Activated CD8-positive, alpha-beta memory T cell treated with anti-CD3 and anti-CD28 coated beads, Interleukin-2, amount 50 U/mL, for 24 hours (primary cell): ENCODE data around the gene CA6.
"Not testable (repeated sequence)": the region's sequence is repeated elsewhere in the genome, so short reads cannot be mapped to it uniquely, and the experiment has no call there.

Source experiments
- DNase-seq: peaks from one replicate; pipeline ENCODE4 v3.0.0-alpha.2; 2020; ENCODE audit errors: extremely low read depth

Gene CA6

DNA sequence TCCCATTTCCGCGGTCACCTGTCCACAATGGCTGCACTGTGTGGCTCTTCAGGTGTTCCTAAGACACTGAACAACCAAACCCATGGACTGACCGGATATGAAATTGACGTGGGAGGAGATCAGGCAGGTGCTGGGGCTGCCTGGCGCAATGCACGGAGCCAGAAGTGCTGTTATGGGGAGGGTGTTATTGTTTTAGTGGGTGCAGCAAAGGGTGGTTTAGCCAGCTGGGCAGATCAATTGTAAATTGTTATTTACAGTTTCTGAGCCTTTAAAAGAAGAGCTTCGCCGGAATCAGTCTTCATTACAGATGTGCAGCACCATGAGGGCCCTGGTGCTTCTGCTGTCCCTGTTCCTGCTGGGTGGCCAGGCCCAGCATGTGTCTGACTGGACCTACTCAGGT is at the start of gene CA6:
TSS of gene CA6 (plus strand) at position 301 of the 400 bp plus-strand sequence. CDS start at position 320, 19 bp downstream.
- no peak for DNase-seq

DNA sequence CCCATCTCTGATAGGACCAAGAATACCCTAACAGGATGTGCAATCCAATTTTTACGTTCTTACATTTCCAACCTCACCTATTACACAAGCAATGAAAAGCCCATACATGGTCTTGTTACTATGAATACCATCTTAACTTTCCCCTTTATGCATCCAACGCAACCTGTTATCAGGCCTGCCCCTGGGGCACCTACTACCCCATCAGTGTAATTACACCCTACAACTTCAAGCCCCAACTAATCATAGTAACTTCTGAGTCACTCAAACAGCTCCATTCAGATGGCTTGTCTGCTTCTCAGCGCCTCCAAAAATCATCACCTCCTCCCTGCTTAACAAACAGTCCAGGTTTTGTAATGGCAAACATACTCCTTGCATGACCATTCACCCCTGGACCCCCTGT is 48.9 kb upstream of the CA6 start:
- not testable (repeated sequence) for DNase-seq

DNA sequence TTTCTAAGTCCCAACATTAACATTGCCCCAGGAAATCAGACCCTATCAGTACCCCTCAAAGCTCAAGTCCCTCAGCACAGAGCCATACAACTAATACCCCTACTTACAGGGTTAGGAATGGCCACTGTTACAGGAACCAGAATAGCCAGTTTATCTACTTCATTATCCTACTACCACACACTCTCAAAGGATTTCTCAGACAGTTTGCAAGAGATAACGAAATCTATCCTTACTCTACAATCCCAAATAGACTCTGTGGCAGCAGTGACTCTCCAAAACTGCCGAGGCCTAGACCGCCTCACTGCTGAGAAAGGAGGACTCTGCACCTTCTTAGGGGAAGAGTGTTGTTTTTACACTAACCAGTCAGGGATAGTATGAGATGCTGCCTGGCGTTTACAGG is 48.2 kb upstream of the CA6 start:
- not testable (repeated sequence) for DNase-seq

DNA sequence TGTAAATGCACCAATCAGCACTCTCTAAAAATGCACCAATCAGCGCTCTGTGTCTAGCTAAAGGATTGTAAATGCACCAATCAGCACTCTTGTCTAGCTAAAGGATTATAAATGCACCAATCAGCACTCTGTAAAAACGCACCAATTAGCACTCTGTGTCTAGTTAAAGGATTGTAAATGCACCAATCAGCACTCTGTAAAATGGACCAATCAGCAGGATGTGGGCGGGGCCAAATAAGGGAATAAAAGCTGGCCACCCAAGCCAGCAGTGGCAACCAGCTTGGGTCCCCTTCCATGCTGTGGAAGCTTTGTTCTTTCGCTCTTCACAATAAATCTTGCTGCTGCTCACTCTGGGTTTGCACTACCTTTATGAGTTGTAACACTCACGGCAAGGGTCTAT is 47.2 kb upstream of the CA6 start:
- not testable (repeated sequence) for DNase-seq

DNA sequence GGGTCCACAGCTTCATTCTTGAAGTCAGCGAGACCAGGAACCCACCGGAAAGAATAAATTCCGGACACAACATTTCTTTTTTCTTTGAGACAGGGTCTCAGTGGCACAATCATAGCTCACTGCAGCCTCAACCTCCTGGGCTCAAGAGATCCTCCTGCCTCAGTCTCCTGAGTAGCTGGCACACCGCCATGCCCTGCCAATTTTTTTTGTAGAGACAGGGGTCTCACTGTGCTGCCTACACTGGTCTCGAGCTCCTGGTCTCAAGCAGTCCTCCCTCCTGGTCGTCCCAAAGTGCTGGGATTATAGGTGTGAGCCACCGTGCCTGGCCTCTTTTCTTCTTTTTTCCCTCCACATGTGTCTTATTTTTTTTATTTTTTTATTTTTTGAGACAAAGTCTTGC is 46.6 kb upstream of the CA6 start:
- DNase-seq = no peak

DNA sequence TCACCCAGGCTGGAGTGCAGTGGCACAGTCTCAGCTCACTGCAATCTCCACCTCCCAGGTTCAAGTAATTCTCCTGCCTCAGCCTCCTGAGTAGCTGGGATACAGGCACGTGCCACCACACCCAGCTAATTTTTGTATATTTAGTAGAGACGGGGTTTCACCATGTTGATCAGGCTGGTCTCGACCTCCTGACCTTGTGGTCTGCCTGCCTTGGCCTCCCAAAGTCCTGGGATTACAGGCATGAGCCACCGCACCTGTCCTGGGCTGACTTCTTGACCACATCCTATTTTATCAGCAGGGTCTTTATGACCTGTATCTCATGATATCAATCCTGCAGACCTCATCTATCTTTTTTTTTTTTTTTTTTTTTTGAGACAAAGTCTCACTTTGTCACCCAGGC is 45.0 kb upstream of the CA6 start:
- not testable (repeated sequence) for DNase-seq

DNA sequence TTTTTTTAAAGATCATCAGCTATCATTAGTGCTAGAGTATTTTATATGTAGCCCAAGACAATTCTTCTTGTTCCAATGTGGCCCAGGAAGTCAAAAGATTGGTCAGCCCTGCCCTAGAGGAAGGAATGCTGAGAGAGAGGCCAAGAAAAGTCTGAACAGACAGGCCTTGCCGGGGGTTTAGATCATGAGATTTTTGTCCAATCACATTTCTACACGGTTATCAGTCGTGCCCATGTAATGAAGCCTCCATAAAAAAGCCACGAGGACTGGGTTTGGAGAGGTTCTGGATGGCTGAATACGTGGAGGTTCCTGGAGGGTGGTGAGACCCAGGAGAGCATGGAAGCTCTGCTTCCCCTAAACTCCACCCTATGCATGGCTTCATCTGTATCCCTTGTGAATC is 42.9 kb upstream of the CA6 start:
- no peak for DNase-seq

DNA sequence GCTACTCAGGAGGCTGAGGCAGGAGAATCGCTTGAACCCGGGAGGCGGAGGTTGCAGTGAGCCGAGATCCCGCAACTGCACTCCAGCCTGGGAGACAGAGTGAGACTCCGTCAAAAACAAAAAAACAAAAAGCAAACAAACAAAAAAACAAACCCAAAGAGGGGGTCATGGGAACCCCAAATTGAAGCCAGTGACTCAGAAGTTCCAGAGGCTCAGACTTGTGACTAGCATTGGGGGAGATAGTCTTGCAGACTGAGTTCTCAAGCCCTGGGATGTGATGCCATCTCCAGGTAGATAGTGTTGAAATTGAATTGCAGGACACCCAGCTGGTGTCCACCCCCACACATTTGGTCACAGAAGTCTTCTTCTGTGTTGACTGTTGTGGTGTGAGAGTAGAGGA is 42.3 kb upstream of the CA6 start:
- DNase-seq = no peak

DNA sequence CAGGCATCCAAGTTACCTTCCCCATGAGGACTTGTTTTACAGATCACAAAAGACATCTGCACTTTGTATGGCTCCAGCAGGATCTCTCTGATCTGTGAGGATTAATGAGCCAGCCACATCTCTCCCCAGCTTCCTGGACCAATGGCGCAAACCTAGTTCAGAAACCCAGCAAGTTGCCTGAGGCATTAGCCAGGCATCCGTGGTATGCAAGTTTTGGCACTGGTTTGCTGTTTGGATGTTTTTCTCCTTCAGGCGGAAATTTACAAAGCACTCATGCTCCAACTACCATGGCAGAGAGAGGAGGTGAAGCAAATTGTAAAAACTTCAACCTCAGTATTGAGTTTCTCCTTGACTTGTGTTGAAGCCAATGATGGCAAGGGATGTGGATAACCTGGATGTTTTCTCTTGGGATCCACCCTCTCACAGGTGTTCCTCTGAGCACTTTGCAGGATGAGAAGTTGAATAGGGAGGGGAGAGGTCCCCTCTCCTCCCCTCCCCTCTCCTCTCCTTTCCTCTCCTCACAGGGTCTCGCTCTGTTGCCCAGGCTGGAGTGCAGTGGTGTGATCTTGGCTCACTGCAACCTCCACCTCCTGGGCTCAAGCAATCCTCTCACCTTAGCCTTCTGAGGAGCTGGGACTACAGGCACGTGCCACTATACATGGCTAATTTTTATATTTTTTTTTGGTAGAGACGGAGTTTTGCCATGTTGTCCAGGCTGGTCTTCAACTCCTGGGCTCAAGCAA is 41.6 kb upstream of the CA6 start:
- no peak for DNase-seq

DNA sequence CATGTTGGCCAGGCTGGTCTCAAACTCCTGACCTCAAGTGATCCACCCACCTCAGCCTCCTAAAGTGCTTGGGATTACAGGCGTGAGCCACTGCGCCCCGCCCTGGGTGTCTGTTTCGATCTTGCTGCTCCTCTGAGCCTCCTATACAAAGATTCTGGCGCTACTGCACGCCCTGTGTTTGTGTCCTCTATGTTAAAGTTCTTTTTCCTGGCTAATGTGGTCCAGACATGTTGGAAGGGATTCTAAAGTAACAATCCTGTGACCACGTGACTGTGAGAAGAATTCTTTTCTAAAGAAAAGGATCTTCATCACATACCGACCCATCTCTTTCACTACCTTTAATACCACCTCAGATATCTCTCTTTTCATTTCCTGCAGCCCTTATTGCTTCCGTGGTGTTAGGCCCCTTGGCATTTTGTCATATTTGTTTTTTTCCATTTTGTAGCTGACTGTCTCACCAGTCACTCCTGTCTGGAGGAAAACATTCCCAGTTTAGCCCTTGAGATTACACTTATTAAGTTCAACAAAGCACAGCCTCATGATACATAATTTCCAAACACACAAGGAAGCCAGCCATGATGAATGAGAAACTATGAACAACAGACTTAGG is 40.0 kb upstream of the CA6 start:
- no peak for DNase-seq

DNA sequence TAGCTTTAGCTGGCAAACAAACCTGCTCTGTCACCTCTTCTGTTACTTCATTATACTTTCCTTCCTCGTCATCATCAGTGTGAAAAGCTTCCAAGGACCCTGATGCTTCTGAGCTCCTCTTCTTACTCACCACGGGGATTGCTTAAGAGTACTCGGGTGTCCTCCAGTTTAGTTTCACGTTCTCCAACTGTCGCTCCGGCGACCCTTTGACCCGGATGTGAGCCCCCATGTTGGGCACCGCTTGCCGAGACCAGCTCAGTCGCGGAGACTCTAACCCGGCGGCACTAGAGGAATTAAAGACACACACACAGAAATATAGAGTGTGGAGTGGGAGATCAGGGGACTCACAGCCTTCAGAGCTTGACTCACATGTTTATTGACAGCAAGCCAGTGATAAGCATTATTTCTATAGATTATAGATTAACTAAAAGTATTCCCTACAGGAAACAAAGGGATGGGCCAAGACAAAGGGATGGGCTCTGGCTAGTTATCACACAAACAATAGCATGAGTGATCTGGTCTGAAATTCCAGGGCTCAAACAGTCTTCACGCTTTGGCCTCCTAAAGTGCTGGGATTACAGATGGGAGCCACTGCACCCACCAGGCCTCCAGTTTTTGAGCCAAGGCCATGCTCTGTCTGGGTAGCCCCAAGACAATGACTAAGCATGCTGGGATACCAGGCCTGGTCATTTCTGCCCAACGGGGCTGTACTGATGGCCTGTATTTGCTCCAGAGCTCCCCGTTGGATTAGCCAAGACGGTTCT is 37.1 kb upstream of the CA6 start:
- no peak for DNase-seq

DNA sequence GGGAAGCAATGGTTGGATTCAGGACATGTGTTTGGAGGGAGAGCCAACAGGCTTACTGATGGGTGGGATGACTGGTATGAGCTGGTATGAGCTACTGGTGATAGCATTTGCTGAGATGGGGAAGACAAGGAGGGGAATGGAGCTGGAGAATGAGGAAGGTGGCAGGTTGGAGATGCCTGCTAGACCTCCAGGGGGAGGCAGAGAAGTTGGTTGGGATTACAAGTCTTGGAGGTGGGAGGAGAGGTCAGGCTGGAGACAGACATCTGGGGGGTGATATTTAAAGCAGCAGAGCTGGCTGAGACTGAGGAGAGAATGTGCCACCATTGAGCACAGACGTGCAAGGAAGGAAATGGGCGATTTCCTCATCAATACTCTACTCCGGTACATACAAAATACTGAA is 35.3 kb upstream of the CA6 start:
- DNase-seq = no peak

DNA sequence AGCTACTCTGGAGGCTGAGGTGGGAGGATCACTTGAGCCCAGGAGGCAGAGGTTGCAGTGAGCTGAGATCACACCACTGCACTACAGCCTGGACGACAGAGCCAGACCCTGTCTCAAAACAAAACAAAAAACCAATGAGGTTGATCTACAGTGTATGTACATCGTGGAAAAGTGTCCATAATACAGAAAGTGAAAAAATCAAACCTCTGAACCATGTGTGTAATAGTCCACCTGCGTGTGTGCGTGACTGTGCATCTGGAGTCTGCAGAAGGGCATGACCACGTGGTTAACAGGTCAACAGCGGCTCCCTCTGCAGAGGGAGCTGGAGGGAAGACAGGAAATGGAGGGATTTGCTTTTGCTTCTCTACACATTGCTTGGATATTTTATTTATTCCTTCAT is 34.8 kb upstream of the CA6 start:
- no peak for DNase-seq

DNA sequence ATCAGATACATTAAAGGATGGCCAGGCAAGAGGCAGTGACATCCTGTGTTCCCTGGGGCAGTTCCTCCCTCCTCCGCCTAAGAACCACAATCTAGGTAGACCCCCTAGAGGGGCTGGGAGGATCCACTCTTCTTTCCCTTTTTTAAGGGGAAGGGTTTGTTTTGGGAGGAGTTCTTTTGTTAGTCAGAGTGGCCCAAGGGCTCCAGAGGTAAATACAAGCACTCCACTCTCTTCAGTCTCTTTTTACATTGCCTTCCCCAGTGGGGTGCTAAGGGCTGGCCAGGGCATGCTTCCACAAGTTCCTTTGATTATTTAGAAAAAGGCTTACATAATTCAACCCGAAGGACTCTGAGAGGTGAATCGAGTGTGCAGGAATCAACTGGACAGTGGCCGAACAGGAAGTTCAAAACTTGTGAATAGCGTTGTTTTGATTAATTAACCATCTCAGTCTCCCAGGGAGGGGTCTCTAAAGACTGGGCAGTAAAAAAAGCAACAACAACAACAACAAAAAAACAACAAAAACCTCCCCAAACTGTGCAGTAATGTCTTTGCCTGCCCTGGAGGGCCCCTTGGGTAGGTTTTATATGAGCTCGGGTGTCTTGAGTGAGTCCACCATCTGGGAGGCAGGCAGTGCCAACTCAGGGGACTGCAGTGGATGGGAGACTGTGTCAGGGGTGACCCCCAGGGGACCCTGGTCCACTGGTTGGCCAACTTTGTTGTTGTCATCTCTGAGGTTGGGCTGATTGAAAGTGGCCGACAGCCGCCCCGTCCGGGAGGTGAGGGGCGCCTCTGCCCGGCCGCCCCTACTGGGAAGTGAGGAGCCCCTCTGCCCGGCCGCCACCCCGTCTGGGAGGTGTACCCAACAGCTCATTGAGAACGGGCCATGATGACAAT is 34.0 kb upstream of the CA6 start:
- DNase-seq = no peak

DNA sequence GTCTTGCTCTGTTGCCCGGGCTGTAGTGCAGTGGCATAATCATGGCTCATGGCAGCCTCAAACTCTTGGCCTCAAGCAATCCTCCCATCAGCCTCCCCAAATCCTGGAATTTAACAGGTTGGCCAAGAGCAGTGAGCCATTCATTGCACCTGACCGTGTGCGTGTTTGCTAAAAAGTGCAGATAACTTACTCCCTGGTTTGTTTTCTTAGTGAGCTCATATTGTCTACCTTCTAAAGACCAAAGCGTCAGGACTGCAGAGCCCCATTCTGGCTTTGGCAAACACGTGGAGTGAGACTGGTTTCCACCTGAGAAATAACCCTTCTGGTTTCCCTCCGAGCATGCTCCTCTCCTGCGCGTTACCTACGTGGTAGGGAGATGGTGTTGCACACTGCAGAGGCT is 32.2 kb upstream of the CA6 start:
- DNase-seq = no peak

DNA sequence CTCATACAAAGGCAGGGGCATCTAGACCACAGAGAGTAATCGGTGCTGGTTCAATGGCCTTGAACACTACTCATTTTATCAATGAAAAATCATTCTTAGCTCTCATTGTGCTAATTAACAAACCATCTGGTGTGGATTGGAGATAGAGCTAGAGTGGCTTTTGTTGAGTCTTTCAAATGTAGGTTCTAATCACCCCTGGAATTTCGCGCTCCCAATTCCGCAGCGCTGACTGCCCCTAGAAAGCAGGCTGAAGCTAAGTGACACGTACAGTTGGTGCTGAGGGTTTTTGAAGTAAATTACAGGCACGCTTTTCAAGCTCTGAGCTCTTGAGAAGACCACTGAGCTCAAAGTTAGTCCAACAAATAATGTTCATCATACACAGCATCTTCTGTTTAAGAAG is 31.2 kb upstream of the CA6 start:
- no peak for DNase-seq

DNA sequence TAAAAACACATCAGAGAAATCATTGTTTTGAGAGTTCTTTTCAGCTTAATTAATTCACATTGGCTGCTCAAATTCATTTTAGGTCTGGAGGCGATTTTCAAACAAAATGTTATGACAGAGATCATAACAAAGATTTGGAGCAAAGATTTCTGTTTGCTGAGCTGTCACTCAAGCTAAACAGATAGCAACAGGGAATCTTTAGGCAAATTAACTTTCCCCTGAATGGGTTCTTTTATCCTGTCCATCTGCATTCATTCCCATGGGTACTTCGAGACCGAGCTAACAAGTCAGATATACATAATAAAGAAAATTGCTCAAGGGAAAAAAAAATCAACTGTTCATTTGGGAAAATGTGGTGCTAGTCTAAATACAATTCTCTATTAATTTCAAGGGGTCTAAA is 30.2 kb upstream of the CA6 start:
- DNase-seq = no peak

DNA sequence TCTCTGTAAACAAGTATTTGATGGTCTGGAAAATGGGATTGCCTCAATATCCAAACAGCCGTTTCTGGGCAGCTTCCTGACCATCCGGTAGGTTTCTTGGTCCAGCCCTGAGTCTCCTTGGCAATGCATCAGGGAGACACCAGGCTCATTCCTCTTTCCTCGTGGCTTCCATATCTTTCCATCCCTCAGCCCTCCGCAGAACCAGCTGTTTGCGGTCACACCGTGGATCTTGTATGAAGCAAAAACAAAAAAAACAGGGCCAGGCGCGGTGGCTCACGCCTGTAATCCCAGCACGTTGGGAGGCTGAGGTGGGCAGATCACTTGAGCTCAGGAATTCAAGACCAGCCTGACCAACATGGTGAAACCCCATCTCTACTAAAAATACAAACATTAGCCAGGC is 28.1 kb upstream of the CA6 start:
- not testable (repeated sequence) for DNase-seq

DNA sequence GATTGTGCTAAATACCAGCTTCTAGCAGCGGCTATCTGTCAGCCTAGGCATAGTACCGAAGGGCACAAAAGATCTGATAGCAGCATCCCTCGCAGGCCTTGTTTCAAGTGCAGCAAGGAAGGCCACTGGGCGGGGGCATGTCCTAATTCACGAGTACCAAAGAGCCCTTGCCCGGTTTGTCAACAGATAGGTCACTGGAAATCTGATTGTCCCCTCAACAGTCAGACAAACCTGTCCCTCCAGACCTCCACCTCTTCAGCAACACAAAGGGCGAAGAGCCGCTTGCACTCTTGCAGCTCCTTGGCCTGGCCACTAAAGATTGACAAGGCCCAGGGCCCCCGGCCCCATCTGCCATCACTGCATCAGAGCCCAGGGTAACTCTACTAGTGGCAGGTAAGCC is 22.7 kb upstream of the CA6 start:
- no peak for DNase-seq

DNA sequence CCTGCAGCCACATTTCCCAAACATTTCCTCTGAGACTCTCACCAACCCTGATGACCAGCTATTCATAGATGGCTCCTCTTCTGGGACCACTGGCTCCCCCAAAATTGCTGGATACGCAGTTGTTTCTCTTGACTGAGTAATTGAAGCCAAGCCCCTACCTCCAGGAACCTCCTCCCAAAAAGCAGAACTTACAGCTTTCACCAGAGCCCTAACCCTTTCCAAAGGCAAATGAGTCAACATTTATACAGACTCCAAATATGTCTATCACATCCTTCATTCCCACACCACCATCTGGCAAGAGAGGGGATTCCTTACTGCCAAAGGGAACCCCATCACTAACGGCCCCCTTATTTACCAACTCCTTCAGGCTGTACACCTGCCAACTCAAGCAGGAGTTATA is 20.3 kb upstream of the CA6 start:
- DNase-seq = no peak

DNA sequence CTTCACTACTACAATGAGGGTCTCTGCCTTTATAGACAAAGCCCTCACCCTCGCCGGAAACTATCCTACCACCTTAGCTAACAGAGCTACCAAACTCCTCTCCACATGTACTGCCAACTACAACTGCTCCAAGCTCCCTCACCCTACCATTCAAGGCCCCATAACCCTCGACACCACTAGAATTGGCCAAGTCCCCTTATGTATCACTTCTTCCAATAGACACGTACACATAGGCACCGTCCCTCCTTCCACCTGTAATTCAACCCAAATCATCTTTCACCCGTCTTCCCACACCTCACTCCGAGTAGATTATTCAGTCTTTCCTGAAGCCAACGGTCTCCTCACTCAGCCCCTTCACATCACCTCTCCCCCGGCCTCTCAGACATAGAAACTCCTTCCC is 19.7 kb upstream of the CA6 start:
- DNase-seq = no peak
